HG03196 (cell line): ENCODE measurements around the gene ADGRL3.

ENCODE experiments used
- ATAC-seq: cut with Tn5 transposase; IDR thresholded peaks from one replicate; pipeline ENCODE4 v1.9.1; 2021; ENCODE audit not compliant: unreplicated experiment

Gene ADGRL3

GRCh38 chr4:61275241-61275640, 75.1 kb downstream of the ADGRL3 start:
- ATAC-seq = no peak

- ATAC-seq = no peak
Measured at GRCh38 chr4:61276029-61276428, 75.9 kb downstream of the ADGRL3 start.

GRCh38 chr4:61277785-61278760, 77.9 kb downstream of the ADGRL3 start:
- ATAC-seq = no peak

GRCh38 chr4:61292322-61292721, 92.2 kb downstream of the ADGRL3 start:
- no peak for ATAC-seq

- ATAC-seq = no peak
Measured at GRCh38 chr4:61293707-61294400, 93.7 kb downstream of the ADGRL3 start.

GRCh38 chr4:61294936-61295335, 94.8 kb downstream of the ADGRL3 start:
- ATAC-seq = no peak

- ATAC-seq = no peak
Measured at GRCh38 chr4:61296144-61296543, 96.0 kb downstream of the ADGRL3 start.

- no peak for ATAC-seq
Measured at GRCh38 chr4:61298178-61298740, 98.1 kb downstream of the ADGRL3 start.

GRCh38 chr4:61299316-61299715, 99.2 kb downstream of the ADGRL3 start:
- no peak for ATAC-seq

GRCh38 chr4:61300266-61300844, 100.2 kb downstream of the ADGRL3 start:
- no peak for ATAC-seq

- ATAC-seq = no peak
Measured at GRCh38 chr4:61301271-61301670, 101.1 kb downstream of the ADGRL3 start.

- ATAC-seq = no peak
Measured at GRCh38 chr4:61308033-61308432, 107.9 kb downstream of the ADGRL3 start.

GRCh38 chr4:61309616-61310015, 109.5 kb downstream of the ADGRL3 start:
- ATAC-seq = no peak

GRCh38 chr4:61312526-61312925, 112.4 kb downstream of the ADGRL3 start:
- no peak for ATAC-seq

- no peak for ATAC-seq
Measured at GRCh38 chr4:61318431-61318830, 118.3 kb downstream of the ADGRL3 start.

GRCh38 chr4:61319156-61319555, 119.0 kb downstream of the ADGRL3 start:
- ATAC-seq = no peak

GRCh38 chr4:61320154-61320553, 120.0 kb downstream of the ADGRL3 start:
- ATAC-seq = no peak

- ATAC-seq = no peak
Measured at GRCh38 chr4:61320631-61321030, 120.5 kb downstream of the ADGRL3 start.

GRCh38 chr4:61332693-61333092, 132.6 kb downstream of the ADGRL3 start:
- ATAC-seq = no peak

- ATAC-seq = no peak
Measured at GRCh38 chr4:61333490-61333889, 133.4 kb downstream of the ADGRL3 start.

- no peak for ATAC-seq
Measured at GRCh38 chr4:61335241-61335763, 135.2 kb downstream of the ADGRL3 start.
